Mucosa of descending colon (tissue), 3 donors: ENCODE results near the gene LMBR1L. TPM values are rescaled to one million over a fixed set of nuclear protein-coding genes. Genes with fewer than 3 reads are reported as not detected.
A peak's percentile ranks its signal among the peaks of the same experiment; 100 is the strongest.

ENCODE experiments used
- ATAC-seq: fragments of 200-7000 bp; cut with Tn5 transposase; one replicate; pipeline ENCODE4 v1.9.1; 2020; ENCODE audit warnings: mild to moderate bottlenecking, moderate library complexity
- DNase-seq, 3 donors: peaks; one replicate each; pipeline ENCODE4 v3.0.0-alpha.2; 2020
- H3K36me3 ChIP-seq: fragments of 200-600 bp; one replicate; pipeline ENCODE4 v1.8.0; 2021; ENCODE audit warnings: low read depth, mild to moderate bottlenecking
- H3K4me1 ChIP-seq: fragments of 200-600 bp; one replicate; pipeline ENCODE4 v1.8.0; 2021; ENCODE audit warnings: low read depth, mild to moderate bottlenecking
- H3K4me3 ChIP-seq: fragments of 200-600 bp; one replicate; pipeline ENCODE4 v1.8.0; 2021; ENCODE audit warnings: mild to moderate bottlenecking
- H3K9me3 ChIP-seq: fragments of 200-600 bp; one replicate; pipeline ENCODE4 v1.8.0; 2021; ENCODE audit warnings: mild to moderate bottlenecking
- CTCF ChIP-seq: fragments of 200-600 bp; IDR thresholded peaks from one replicate; pipeline ENCODE4 v1.8.0; 2022; ENCODE audit warnings: antibody characterized with exemption, mild to moderate bottlenecking
- intact Hi-C, 2 donors: fragments of 100-400 bp; cut with DNase I in 1 of 2; cut with micrococcal nuclease in 1 of 2; formaldehyde crosslinking; loops; one replicate each; pipeline versions ENCODE4 v1.11.0 to v1.11.1; 2022; cut with DNase I, micrococcal nuclease
- total RNA-seq, 3 donors: library from RNA; stranded (reverse); fragmentation: NEBNext Ultra II Directional in 2 of 3; extraction: Animal tissue kit (Norgen Biotek cat#: 25700) in 2 of 3; gene quantifications; one replicate each; pipeline versions ENCODE4 v1.2.1 to v1.2.4, GENCODE V29; 2021 to 2023
- donor health status: DM: no; HTN: no; CAD: no; lungs with moderate emphysema.
- donor health status: DM: no; HTN: no; CAD: no.
- donor health status: DM: no; HTN: yes; CAD: no.

The LMBR1L gene
- total RNA-seq, 3 donors from 2014 or later = 46.1 to 77.4 (median 68.1) TPM

GRCh38 chr12:49054524-49054923 lies 56.1 kb downstream of the LMBR1L start:
- no peak for TF ChIP-seq CTCF
- H3K4me1 ChIP-seq = peaks cover 38% of the 10 kb centered on the region
- no peak for ATAC-seq
- peaks cover 10% of the 10 kb centered on the region for H3K36me3 ChIP-seq
- H3K4me3 ChIP-seq = no peak overlapping the region
- intact Hi-C loops = no loop called here
- H3K9me3 ChIP-seq = no peaks in the 10 kb centered on the region
- DNase-seq = peak in 1 of 3 donors; percentile 60

- H3K36me3 ChIP-seq = peaks cover 10% of the 10 kb centered on the region
- no peak for TF ChIP-seq CTCF
- H3K9me3 ChIP-seq = no peaks in the 10 kb centered on the region
- H3K4me1 ChIP-seq = peaks cover 38% of the 10 kb centered on the region
- intact Hi-C loops = no loop called here
- DNase-seq (no peak), ATAC-seq (no peak)
- no peak overlapping the region for H3K4me3 ChIP-seq
Observed at GRCh38 chr12:49054096-49054495, 56.6 kb downstream of the LMBR1L start.

- peaks cover 25% of the 10 kb centered on the region for H3K4me1 ChIP-seq
- no peak for TF ChIP-seq CTCF
- no peak overlapping the region for H3K4me3 ChIP-seq
- H3K9me3 ChIP-seq = no peaks in the 10 kb centered on the region
- H3K36me3 ChIP-seq = peaks cover 17% of the 10 kb centered on the region
- no peak for DNase-seq
- ATAC-seq = no peak
- intact Hi-C loops = no loop called here
Observed at GRCh38 chr12:49052451-49053208, 58.0 kb downstream of the LMBR1L start.

GRCh38 chr12:49051777-49052438 lies 58.7 kb downstream of the LMBR1L start:
- no peaks in the 10 kb centered on the region for H3K9me3 ChIP-seq
- H3K4me3 ChIP-seq = no peak overlapping the region
- peaks cover 17% of the 10 kb centered on the region for H3K36me3 ChIP-seq
- intact Hi-C loops = no loop called here
- H3K4me1 ChIP-seq = peaks cover 18% of the 10 kb centered on the region
- TF ChIP-seq CTCF = no peak
- DNase-seq (no peak), ATAC-seq (no peak)

GRCh38 chr12:49051373-49051764 lies 59.3 kb downstream of the LMBR1L start:
- Histone ChIP-seq H3K36me3 (peaks cover 19% of the 10 kb centered on the region), H3K9me3 (no peaks in the 10 kb centered on the region), H3K4me1 (peaks cover 12% of the 10 kb centered on the region), H3K4me3 (no peak overlapping the region)
- TF ChIP-seq CTCF = no peak
- DNase-seq (no peak), ATAC-seq (no peak)
- intact Hi-C loops = no loop called here
